CD14-positive monocyte (primary cell): ENCODE measurements around the gene RAET1G. TPM values are rescaled to one million over a fixed set of nuclear protein-coding genes. Genes with fewer than 3 reads are reported as not detected.

Experiments used
- DNase-seq, 3 donors: peaks; one replicate each; pipeline ENCODE4 v3.0.0-alpha.2; 2011 to 2022
- H2AFZ ChIP-seq: 2 replicates; pipeline ENCODE4 v1.6.0; 2012; ENCODE audit warnings: mild to moderate bottlenecking, low read depth, low read length, inconsistent platforms; ENCODE audit not compliant: insufficient read depth, poor library complexity, severe bottlenecking
- H3K27ac ChIP-seq, 2 donors: 1 replicate in 1 of 2; 2 replicates in 1 of 2; pipeline ENCODE4 v1.5.1; 2012 to 2013; ENCODE audit warnings: low read length in 2 of 2, control low read depth in 1 of 2, inconsistent platforms in 1 of 2, low read depth in 1 of 2, mild to moderate bottlenecking in 1 of 2
- H3K27me3 ChIP-seq, 2 donors: one replicate each; pipeline versions ENCODE4 v1.6.0 to v1.6.1; 2011 to 2013; ENCODE audit warnings: low read length in 2 of 2; ENCODE audit not compliant: control insufficient read depth in 2 of 2, insufficient read depth in 2 of 2
- H3K36me3 ChIP-seq, 2 donors: replicated peaks in 1 of 2; 1 replicate in 1 of 2; 2 replicates in 1 of 2; pipeline versions ENCODE4 v1.5.1 to v1.6.1; 2012 to 2013; ENCODE audit warnings: low read length in 2 of 2, control low read depth in 1 of 2, inconsistent platforms in 1 of 2, mild to moderate bottlenecking in 1 of 2; ENCODE audit not compliant: insufficient read depth in 2 of 2, control insufficient read depth in 1 of 2
- H3K4me1 ChIP-seq, 2 donors: 1 replicate in 1 of 2; 2 replicates in 1 of 2; pipeline versions ENCODE4 v1.5.1 to v1.6.1; 2012 to 2013; ENCODE audit warnings: low read length in 2 of 2, control low read depth in 1 of 2, inconsistent platforms in 1 of 2, mild to moderate bottlenecking in 1 of 2, moderate library complexity in 1 of 2; ENCODE audit not compliant: insufficient read depth in 2 of 2, control insufficient read depth in 1 of 2
- H3K4me2 ChIP-seq: replicated peaks from 2 replicates; pipeline ENCODE3; 2012; ENCODE audit warnings: low read length, moderate library complexity, mild to moderate bottlenecking; ENCODE audit not compliant: poor library complexity, severe bottlenecking; ENCODE audit errors: extremely low read depth
- H3K4me3 ChIP-seq, 3 experiments: fragments of 200-600 bp in 1 of 3; sonication (generic) in 1 of 3; replicated peaks in 1 of 3; 1 replicate in 2 of 3; 2 replicates in 1 of 3; pipeline ENCODE4 v1.5.1; 2011 to 2013; ENCODE audit warnings: low read length in 3 of 3, mild to moderate bottlenecking in 3 of 3, control low read depth in 2 of 3, low read depth in 2 of 3, inconsistent platforms in 1 of 3, moderate library complexity in 1 of 3
- H3K79me2 ChIP-seq: 2 replicates; pipeline ENCODE4 v1.6.0; 2012; ENCODE audit warnings: mild to moderate bottlenecking, control low read depth, inconsistent platforms, low read length, moderate library complexity; ENCODE audit not compliant: insufficient read depth
- H3K9ac ChIP-seq: 2 replicates; pipeline ENCODE4 v1.6.0; 2017; ENCODE audit warnings: low read length, mild to moderate bottlenecking; ENCODE audit not compliant: insufficient read depth, poor library complexity, severe bottlenecking
- H3K9me3 ChIP-seq, 2 donors: replicated peaks in 1 of 2; 1 replicate in 1 of 2; 2 replicates in 1 of 2; pipeline versions ENCODE4 v1.5.1 to v1.6.1; 2012 to 2013; ENCODE audit warnings: low read length in 2 of 2, control low read depth in 1 of 2; ENCODE audit not compliant: control insufficient read depth in 1 of 2, insufficient read depth in 1 of 2
- H4K20me1 ChIP-seq: 2 replicates; pipeline ENCODE4 v1.6.0; 2012; ENCODE audit warnings: mild to moderate bottlenecking, low read length, control low read depth, moderate library complexity; ENCODE audit not compliant: insufficient read depth
- H3K27ac Mint-ChIP-seq, 7 donors: one replicate each; pipeline ENCODE4 v1.8.0; 2020; ENCODE audit warnings: mild to moderate bottlenecking in 7 of 7, mixed read lengths in 7 of 7, moderate library complexity in 6 of 7, inconsistent platforms in 2 of 7
- H3K27me3 Mint-ChIP-seq, 3 donors: one replicate each; pipeline ENCODE4 v1.8.0; 2021 to 2022; ENCODE audit warnings: low read depth in 3 of 3, mild to moderate bottlenecking in 3 of 3, mixed read lengths in 3 of 3, moderate library complexity in 3 of 3, inconsistent platforms in 1 of 3
- H3K36me3 Mint-ChIP-seq, 2 donors: one replicate each; pipeline ENCODE4 v1.8.0; 2020; ENCODE audit warnings: mixed read lengths in 2 of 2, inconsistent platforms in 1 of 2, mild to moderate bottlenecking in 1 of 2
- H3K4me1 Mint-ChIP-seq: one replicate; pipeline ENCODE4 v1.8.0; 2020; ENCODE audit warnings: mild to moderate bottlenecking, mixed read lengths
- H3K4me3 Mint-ChIP-seq, 2 donors: one replicate each; pipeline ENCODE4 v1.8.0; 2020; ENCODE audit warnings: mild to moderate bottlenecking in 2 of 2, mixed read lengths in 2 of 2, moderate library complexity in 1 of 2
- H3K9me3 Mint-ChIP-seq, 7 donors: one replicate each; pipeline ENCODE4 v1.8.0; 2020 to 2022; ENCODE audit warnings: mixed read lengths in 7 of 7, mild to moderate bottlenecking in 6 of 7, moderate library complexity in 6 of 7, inconsistent platforms in 2 of 7
- WGBS: methylation state at CpG from one replicate; pipeline ENCODE4 v1.1.5; 2013; ENCODE audit warnings: missing lambda C conversion rate; ENCODE audit not compliant: insufficient coverage; 5-methylcytosine and 5-hydroxymethylcytosine counted together
- intact Hi-C, 2 donors: fragments of 100-400 bp; cut with micrococcal nuclease; formaldehyde crosslinking; loops; one replicate each; pipeline versions ENCODE4 v1.15.0 to v1.15.1; 2023
- polyA plus RNA-seq, 3 donors: library from polyadenylated mRNA; depleted of rRNA in 1 of 3; unstranded in 2 of 3; stranded (reverse) in 1 of 3; fragments of 300-500 nt in 2 of 3; fragments of >200 nt in 1 of 3; fragmentation: Illumina TruSeq in 2 of 3; gene quantifications; 1 replicate in 2 of 3; 2 replicates in 1 of 3; pipeline ENCODE4 v1.2.3, GENCODE V29; 2012 to 2021
- TF ChIP-seq, protein P1 (sequence below): fragments of 200-600 bp; IDR thresholded peaks from one replicate; pipeline ENCODE4 v1.8.0; 2022; ENCODE audit warnings: antibody characterized with exemption, mild to moderate bottlenecking

Gene RAET1G
- polyA plus RNA-seq, 3 donors = not detected

DNA sequence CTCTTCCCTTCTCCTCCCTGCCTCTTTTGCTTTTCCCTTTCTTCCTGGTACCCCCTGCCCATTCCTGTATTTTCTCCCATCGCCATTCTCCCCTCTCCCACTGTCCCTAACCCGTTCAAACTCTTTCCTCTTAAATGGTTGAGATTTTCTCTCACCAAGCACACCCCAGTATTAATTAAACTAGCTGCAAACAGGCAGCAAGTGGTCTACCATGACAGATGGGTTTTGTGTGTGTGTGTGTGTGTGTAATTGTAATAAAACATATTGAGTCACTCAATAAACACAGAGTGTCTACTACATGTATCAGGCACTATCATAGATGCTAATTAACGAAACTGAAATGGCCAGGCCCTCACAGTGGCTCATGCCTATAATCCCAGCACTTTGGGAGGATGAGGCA lies 31.7 kb downstream of the RAET1G start:
- H3K4me2 ChIP-seq = no peak overlapping the region
- no peak for DNase-seq
- no peak overlapping the region for H2AFZ ChIP-seq
- H3K27ac Mint-ChIP-seq = no peak overlapping the region
- peaks cover 0 to 4% (median 2%) of the 10 kb centered on the region in 3 donors for H3K27me3 Mint-ChIP-seq
- no peaks in the 10 kb centered on the region for H3K79me2 ChIP-seq
- H3K4me3 ChIP-seq = no peak overlapping the region
- H3K4me1 Mint-ChIP-seq = peaks cover 14% of the 10 kb centered on the region
- WGBS = 89% methylated on average over 2 of the region's 3 CpGs
- H3K4me3 Mint-ChIP-seq = no peak overlapping the region
- H3K36me3 Mint-ChIP-seq = no peaks in the 10 kb centered on the region
- H3K27me3 ChIP-seq = no peaks in the 10 kb centered on the region
- peaks cover 0 to 14% of the 10 kb centered on the region in 2 donors for H3K4me1 ChIP-seq
- H3K9ac ChIP-seq = no peak overlapping the region
- H3K9me3 ChIP-seq = no peaks in the 10 kb centered on the region
- no peak overlapping the region for H3K27ac ChIP-seq
- TF ChIP-seq, protein P1, sequence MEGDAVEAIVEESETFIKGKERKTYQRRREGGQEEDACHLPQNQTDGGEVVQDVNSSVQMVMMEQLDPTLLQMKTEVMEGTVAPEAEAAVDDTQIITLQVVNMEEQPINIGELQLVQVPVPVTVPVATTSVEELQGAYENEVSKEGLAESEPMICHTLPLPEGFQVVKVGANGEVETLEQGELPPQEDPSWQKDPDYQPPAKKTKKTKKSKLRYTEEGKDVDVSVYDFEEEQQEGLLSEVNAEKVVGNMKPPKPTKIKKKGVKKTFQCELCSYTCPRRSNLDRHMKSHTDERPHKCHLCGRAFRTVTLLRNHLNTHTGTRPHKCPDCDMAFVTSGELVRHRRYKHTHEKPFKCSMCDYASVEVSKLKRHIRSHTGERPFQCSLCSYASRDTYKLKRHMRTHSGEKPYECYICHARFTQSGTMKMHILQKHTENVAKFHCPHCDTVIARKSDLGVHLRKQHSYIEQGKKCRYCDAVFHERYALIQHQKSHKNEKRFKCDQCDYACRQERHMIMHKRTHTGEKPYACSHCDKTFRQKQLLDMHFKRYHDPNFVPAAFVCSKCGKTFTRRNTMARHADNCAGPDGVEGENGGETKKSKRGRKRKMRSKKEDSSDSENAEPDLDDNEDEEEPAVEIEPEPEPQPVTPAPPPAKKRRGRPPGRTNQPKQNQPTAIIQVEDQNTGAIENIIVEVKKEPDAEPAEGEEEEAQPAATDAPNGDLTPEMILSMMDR = no peak
- H3K36me3 ChIP-seq = no peaks in the 10 kb centered on the region
- intact Hi-C loops = no loop called here
- H3K9me3 Mint-ChIP-seq = peaks cover 0 to 3% (median 0%) of the 10 kb centered on the region in 7 donors
- no peaks in the 10 kb centered on the region for H4K20me1 ChIP-seq

- H3K36me3 Mint-ChIP-seq = no peaks in the 10 kb centered on the region
- Histone ChIP-seq H3K27ac (no peak overlapping the region), H3K27me3 (no peaks in the 10 kb centered on the region), H4K20me1 (no peaks in the 10 kb centered on the region), H3K9ac (no peak overlapping the region), H3K36me3 (no peaks in the 10 kb centered on the region), H3K4me1 (peaks cover 0 to 8% of the 10 kb centered on the region in 2 donors), H3K4me2 (no peak overlapping the region), H3K79me2 (no peaks in the 10 kb centered on the region), H3K4me3 (no peak overlapping the region), H2AFZ (no peak overlapping the region), H3K9me3 (no peaks in the 10 kb centered on the region)
- H3K27me3 Mint-ChIP-seq = peaks cover 0 to 4% (median 2%) of the 10 kb centered on the region in 3 donors
- H3K4me1 Mint-ChIP-seq = peaks cover 8% of the 10 kb centered on the region
- H3K4me3 Mint-ChIP-seq = no peak overlapping the region
- H3K27ac Mint-ChIP-seq = no peak overlapping the region
- WGBS = 100% methylated on average over 1 of the region's 6 CpGs
- TF ChIP-seq, protein P1 = no peak
- no peak for DNase-seq
- H3K9me3 Mint-ChIP-seq = peaks cover 0 to 3% (median 0%) of the 10 kb centered on the region in 7 donors
- intact Hi-C loops = no loop called here
Measured at GRCh38 chr6:149890629-149891045, 32.3 kb downstream of the RAET1G start.
